Measurements from ENCODE around the gene TSC22D4. TPM values are rescaled to one million over a fixed set of nuclear protein-coding genes. Genes with fewer than 3 reads are reported as not detected.

Gene TSC22D4
- polyA plus RNA-seq, 3 donors, result 23.8 to 91.5 (median 26.3) TPM

DNA sequence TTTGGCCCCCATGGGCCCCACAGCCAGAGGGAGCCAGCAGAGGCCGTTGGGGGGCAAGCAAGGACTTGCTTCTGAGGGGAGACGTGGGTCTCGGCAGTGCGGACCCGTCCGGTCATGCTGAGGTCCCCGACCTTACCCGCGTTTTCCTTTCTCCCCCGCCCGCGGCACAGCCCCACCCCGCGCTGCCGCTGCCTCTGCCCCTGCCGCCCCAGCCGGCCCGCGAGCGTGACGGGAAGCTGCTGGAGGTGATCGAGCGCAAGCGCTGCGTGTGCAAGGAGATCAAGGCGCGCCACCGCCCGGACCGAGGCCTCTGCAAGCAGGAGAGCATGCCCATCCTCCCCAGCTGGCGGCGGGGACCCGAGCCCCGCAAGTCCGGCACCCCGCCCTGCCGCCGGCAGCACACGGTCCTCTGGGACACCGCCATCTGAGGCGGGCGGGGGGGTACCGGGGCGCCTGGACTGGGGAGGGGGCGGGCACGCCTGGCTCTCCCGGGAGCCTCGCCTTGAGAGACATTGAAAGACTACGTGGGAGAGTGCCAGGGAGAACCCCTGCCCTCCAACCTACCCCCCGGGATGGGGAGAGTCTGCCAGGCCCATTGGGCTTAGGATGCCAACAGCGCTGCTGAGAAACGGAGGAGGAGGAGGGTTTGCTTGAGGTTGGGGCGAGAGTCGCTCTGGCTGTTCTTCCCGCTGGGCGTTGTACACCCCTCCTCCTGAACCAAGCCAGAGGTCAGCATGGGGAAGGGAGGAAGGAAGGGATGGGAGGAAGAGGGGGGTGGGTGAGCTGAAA is 14.7 kb upstream of the TSC22D4 start:
- Histone ChIP-seq H3K79me2 (ENCODE audit: insufficient read depth, low read length) (no peaks in the 10 kb centered on the region), H3K4me3 (replicated peaks in 1 of 3; ENCODE audit: low read depth in 2 of 3, low read length in 3 of 3) (peak overlapping the region in 1 of 3 experiments; percentile 56), H3K27me3 (ENCODE audit: control insufficient read depth in 2 of 2, insufficient read depth in 2 of 2, low read length in 2 of 2) (peaks cover 5 to 30% of the 10 kb centered on the region in 2 donors), H3K4me1 (ENCODE audit: control insufficient read depth in 1 of 2, insufficient read depth in 2 of 2, low read length in 2 of 2) (peaks cover 4 to 13% of the 10 kb centered on the region in 2 donors), H3K27ac (ENCODE audit: low read depth in 1 of 2, low read length in 2 of 2) (no peak overlapping the region), H3K9ac (ENCODE audit: insufficient read depth, low read length, poor library complexity, severe bottlenecking) (peak overlapping the region; percentile 27), H2AFZ (ENCODE audit: insufficient read depth, low read depth, low read length, poor library complexity, severe bottlenecking) (peak overlapping the region; percentile 67), H3K36me3 (replicated peaks in 1 of 2; ENCODE audit: control insufficient read depth in 1 of 2, insufficient read depth in 2 of 2, low read length in 2 of 2) (no peaks in the 10 kb centered on the region), H4K20me1 (ENCODE audit: insufficient read depth, low read length) (no peaks in the 10 kb centered on the region), H3K4me2 (replicated peaks; ENCODE audit: extremely low read depth, low read length, poor library complexity, severe bottlenecking) (peak overlapping the region; percentile 70), H3K9me3 (replicated peaks in 1 of 2; ENCODE audit: control insufficient read depth in 1 of 2, insufficient read depth in 1 of 2, low read length in 2 of 2) (no peaks in the 10 kb centered on the region)
- intact Hi-C loops (cut with micrococcal nuclease), result no loop called here
- Mint-ChIP-seq H3K27ac (no peak overlapping the region), H3K4me1 (peaks cover 9% of the 10 kb centered on the region), H3K4me3 (peak overlapping the region; percentile 57 to 84), H3K36me3 (peaks cover 0 to 3% of the 10 kb centered on the region in 2 donors), H3K27me3 (ENCODE audit: low read depth in 3 of 3) (peaks cover 44 to 66% (median 45%) of the 10 kb centered on the region in 3 donors), H3K9me3 (peaks cover 0 to 4% (median 1%) of the 10 kb centered on the region in 7 donors)
- under 1% methylated on average over 47 of the region's 56 CpGs for WGBS (ENCODE audit: insufficient coverage)
- no peak for TF ChIP-seq CTCF (IDR thresholded peaks at IDR 0.05)
- peak in 2 of 3 donors; percentile 13 to 31 for DNase-seq

GRCh38 chr7:100492738-100493475 is 13.9 kb upstream of the TSC22D4 start:
- H3K4me1 ChIP-seq (ENCODE audit: control insufficient read depth in 1 of 2, insufficient read depth in 2 of 2, low read length in 2 of 2), result peaks cover 4 to 13% of the 10 kb centered on the region in 2 donors
- no peak for TF ChIP-seq CTCF (IDR thresholded peaks at IDR 0.05)
- H2AFZ ChIP-seq (ENCODE audit: insufficient read depth, low read depth, low read length, poor library complexity, severe bottlenecking), result peak overlapping the region; percentile 67
- H3K79me2 ChIP-seq (ENCODE audit: insufficient read depth, low read length), result no peaks in the 10 kb centered on the region
- WGBS (ENCODE audit: insufficient coverage), result 76% methylated on average over 4 of the region's 5 CpGs
- H3K9ac ChIP-seq (ENCODE audit: insufficient read depth, low read length, poor library complexity, severe bottlenecking), result peak overlapping the region; percentile 27
- Mint-ChIP-seq H3K27me3 (ENCODE audit: low read depth in 3 of 3) (peaks cover 43 to 65% (median 43%) of the 10 kb centered on the region in 3 donors), H3K9me3 (peaks cover 0 to 4% (median 1%) of the 10 kb centered on the region in 7 donors), H3K4me1 (peaks cover 9% of the 10 kb centered on the region), H3K27ac (no peak overlapping the region), H3K4me3 (peak overlapping the region; percentile 57 to 84), H3K36me3 (peaks cover 0 to 3% of the 10 kb centered on the region in 2 donors)
- H4K20me1 ChIP-seq (ENCODE audit: insufficient read depth, low read length), result no peaks in the 10 kb centered on the region
- H3K36me3 ChIP-seq (replicated peaks in 1 of 2; ENCODE audit: control insufficient read depth in 1 of 2, insufficient read depth in 2 of 2, low read length in 2 of 2), result no peaks in the 10 kb centered on the region
- peaks cover 5 to 30% of the 10 kb centered on the region in 2 donors for H3K27me3 ChIP-seq (ENCODE audit: control insufficient read depth in 2 of 2, insufficient read depth in 2 of 2, low read length in 2 of 2)
- intact Hi-C loops (cut with micrococcal nuclease), result no loop called here
- peak overlapping the region in 1 of 3 experiments; percentile 56 for H3K4me3 ChIP-seq (replicated peaks in 1 of 3; ENCODE audit: low read depth in 2 of 3, low read length in 3 of 3)
- H3K4me2 ChIP-seq (replicated peaks; ENCODE audit: extremely low read depth, low read length, poor library complexity, severe bottlenecking), result peak overlapping the region; percentile 70
- no peak overlapping the region for H3K27ac ChIP-seq (ENCODE audit: low read depth in 1 of 2, low read length in 2 of 2)
- no peak for DNase-seq
- H3K9me3 ChIP-seq (replicated peaks in 1 of 2; ENCODE audit: control insufficient read depth in 1 of 2, insufficient read depth in 1 of 2, low read length in 2 of 2), result no peaks in the 10 kb centered on the region

All from CD14-positive monocyte (primary cell).